Measurements from ENCODE around the gene ANKUB1. TPM values are rescaled to one million over a fixed set of nuclear protein-coding genes. Genes with fewer than 3 reads are reported as not detected.

The ANKUB1 gene
- polyA plus RNA-seq, 1 donor from 2014 or later: not detected

DNA sequence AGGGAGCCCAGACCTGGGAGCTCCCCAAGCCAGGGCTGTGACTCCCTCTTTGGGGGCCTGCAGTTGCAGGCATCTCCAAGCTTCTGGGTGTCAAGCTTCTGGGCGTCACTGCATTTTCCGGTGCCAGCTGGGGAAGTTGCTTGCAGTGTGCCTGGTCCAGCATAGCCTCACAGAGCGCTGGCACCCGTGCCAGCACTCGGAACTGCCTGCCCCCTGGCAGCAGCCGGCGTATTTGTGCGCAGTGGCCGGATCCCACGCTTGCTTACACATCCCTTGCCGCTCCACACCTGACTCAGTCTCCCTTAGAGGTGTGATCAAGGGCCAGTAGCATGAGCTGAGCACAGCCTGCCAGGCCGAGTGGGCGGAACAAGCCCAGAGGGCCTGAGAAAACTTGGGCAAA, 77.1 kb downstream of the ANKUB1 start:
- TF ChIP-seq RAD21 (conservative IDR thresholded peaks at IDR 0.05): no peak
- TF ChIP-seq MXI1 (conservative IDR thresholded peaks at IDR 0.05; ENCODE audit: poor library complexity, severe bottlenecking): no peak
- TF ChIP-seq SMC3 (conservative IDR thresholded peaks at IDR 0.05; ENCODE audit: poor library complexity): no peak
- TF ChIP-seq TAF1 (IDR thresholded peaks at IDR 0.05; ENCODE audit: low read depth): no peak
- no peak for TF ChIP-seq EZH2 (IDR thresholded peaks at IDR 0.05; ENCODE audit: borderline replicate concordance, insufficient read depth, low read length, poor library complexity, severe bottlenecking)
- TF ChIP-seq, protein P1, sequence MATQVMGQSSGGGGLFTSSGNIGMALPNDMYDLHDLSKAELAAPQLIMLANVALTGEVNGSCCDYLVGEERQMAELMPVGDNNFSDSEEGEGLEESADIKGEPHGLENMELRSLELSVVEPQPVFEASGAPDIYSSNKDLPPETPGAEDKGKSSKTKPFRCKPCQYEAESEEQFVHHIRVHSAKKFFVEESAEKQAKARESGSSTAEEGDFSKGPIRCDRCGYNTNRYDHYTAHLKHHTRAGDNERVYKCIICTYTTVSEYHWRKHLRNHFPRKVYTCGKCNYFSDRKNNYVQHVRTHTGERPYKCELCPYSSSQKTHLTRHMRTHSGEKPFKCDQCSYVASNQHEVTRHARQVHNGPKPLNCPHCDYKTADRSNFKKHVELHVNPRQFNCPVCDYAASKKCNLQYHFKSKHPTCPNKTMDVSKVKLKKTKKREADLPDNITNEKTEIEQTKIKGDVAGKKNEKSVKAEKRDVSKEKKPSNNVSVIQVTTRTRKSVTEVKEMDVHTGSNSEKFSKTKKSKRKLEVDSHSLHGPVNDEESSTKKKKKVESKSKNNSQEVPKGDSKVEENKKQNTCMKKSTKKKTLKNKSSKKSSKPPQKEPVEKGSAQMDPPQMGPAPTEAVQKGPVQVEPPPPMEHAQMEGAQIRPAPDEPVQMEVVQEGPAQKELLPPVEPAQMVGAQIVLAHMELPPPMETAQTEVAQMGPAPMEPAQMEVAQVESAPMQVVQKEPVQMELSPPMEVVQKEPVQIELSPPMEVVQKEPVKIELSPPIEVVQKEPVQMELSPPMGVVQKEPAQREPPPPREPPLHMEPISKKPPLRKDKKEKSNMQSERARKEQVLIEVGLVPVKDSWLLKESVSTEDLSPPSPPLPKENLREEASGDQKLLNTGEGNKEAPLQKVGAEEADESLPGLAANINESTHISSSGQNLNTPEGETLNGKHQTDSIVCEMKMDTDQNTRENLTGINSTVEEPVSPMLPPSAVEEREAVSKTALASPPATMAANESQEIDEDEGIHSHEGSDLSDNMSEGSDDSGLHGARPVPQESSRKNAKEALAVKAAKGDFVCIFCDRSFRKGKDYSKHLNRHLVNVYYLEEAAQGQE (IDR thresholded peaks at IDR 0.05; ENCODE audit: borderline replicate concordance): no peak
- TF ChIP-seq EP300 (conservative IDR thresholded peaks at IDR 0.05; ENCODE audit: poor library complexity, severe bottlenecking): no peak
- no peak for TF ChIP-seq POLR2AphosphoS5 (IDR thresholded peaks at IDR 0.05)
- TF ChIP-seq, protein P2, sequence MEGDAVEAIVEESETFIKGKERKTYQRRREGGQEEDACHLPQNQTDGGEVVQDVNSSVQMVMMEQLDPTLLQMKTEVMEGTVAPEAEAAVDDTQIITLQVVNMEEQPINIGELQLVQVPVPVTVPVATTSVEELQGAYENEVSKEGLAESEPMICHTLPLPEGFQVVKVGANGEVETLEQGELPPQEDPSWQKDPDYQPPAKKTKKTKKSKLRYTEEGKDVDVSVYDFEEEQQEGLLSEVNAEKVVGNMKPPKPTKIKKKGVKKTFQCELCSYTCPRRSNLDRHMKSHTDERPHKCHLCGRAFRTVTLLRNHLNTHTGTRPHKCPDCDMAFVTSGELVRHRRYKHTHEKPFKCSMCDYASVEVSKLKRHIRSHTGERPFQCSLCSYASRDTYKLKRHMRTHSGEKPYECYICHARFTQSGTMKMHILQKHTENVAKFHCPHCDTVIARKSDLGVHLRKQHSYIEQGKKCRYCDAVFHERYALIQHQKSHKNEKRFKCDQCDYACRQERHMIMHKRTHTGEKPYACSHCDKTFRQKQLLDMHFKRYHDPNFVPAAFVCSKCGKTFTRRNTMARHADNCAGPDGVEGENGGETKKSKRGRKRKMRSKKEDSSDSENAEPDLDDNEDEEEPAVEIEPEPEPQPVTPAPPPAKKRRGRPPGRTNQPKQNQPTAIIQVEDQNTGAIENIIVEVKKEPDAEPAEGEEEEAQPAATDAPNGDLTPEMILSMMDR (IDR thresholded peaks at IDR 0.05; ENCODE audit: poor library complexity, severe bottlenecking): no peak

DNA sequence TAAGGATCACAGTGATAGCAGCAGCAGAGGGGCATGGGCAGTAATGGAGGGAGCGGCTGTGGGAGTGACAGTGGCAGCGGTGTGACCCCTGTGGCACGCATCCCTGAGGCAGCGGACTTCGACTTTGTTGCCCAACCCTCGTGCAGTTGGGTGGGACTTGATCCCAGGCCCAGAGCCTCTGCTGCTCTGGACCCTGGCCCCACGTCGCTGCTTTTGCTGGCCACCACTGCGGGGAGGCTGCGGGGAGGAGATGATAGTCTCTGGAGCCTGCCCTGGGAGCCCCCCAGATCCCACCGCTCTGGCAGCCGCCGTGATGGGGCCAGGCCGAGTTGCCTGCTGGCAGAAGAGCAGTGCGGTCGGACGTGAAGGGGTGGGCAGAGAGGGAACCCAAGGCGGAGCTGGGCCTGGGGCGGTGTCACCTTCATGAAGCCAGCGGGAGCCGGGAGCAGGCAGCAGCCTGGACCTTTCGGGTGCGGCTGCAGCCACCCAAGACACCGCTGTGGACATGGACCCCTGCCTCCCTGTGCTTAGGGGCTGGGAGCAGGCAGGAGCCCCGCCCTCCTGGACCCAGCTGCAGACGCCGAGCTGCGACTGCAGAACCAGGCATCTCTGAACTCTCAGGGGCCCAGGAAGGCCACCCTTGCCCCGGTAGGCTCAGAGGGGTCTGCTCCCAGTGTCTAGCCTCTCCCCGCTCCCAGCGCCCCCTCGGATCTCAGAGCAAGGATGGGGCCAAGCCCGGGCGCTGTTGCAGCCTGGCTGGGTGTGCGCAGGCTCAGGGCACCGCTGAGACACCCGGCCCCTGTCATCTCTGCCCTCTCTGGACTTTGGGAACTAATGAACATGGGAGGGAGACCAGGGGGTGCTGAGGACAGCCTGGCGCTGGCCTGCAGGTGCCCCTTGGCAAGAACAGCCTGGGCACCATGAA, 78.4 kb downstream of the ANKUB1 start:
- H3K27me3 ChIP-seq (ENCODE audit: insufficient read depth, low read depth, low read length): no peaks in the 10 kb centered on the region
- no peaks in the 10 kb centered on the region for H3K9me2 ChIP-seq (ENCODE audit: insufficient read depth, low read length)
- H3K79me2 ChIP-seq (replicated peaks; ENCODE audit: insufficient read depth, low read length): no peaks in the 10 kb centered on the region
- no peaks in the 10 kb centered on the region for H3F3A ChIP-seq (ENCODE audit: insufficient read depth, low read length, poor library complexity, severe bottlenecking)
- no peaks in the 10 kb centered on the region for H3K9me3 ChIP-seq (ENCODE audit: low read length)
- TF ChIP-seq MXI1 (conservative IDR thresholded peaks at IDR 0.05; ENCODE audit: poor library complexity, severe bottlenecking): no peak
- TF ChIP-seq, protein P2 (IDR thresholded peaks at IDR 0.05; ENCODE audit: poor library complexity, severe bottlenecking): no peak
- TF ChIP-seq, protein P1 (IDR thresholded peaks at IDR 0.05; ENCODE audit: borderline replicate concordance): no peak
- TF ChIP-seq RAD21 (conservative IDR thresholded peaks at IDR 0.05): no peak
- no peak for TF ChIP-seq EP300 (conservative IDR thresholded peaks at IDR 0.05; ENCODE audit: poor library complexity, severe bottlenecking)
- no peak for TF ChIP-seq POLR2AphosphoS5 (IDR thresholded peaks at IDR 0.05)
- TF ChIP-seq TAF1 (IDR thresholded peaks at IDR 0.05; ENCODE audit: low read depth): no peak
- TF ChIP-seq SMC3 (conservative IDR thresholded peaks at IDR 0.05; ENCODE audit: poor library complexity): no peak
- no peak for TF ChIP-seq EZH2 (IDR thresholded peaks at IDR 0.05; ENCODE audit: borderline replicate concordance, insufficient read depth, low read length, poor library complexity, severe bottlenecking)
- no peak overlapping the region for H3K4me2 ChIP-seq (ENCODE audit: low read length)
- H2AFZ ChIP-seq (ENCODE audit: low read depth, low read length): no peak overlapping the region
- H3K9ac ChIP-seq (ENCODE audit: low read length): no peak overlapping the region
- H3K4me3 ChIP-seq (ENCODE audit: low read length): no peak overlapping the region
- no peaks in the 10 kb centered on the region for H3K36me3 ChIP-seq (ENCODE audit: insufficient read depth, low read length)
- no peaks in the 10 kb centered on the region for H4K20me1 ChIP-seq (ENCODE audit: insufficient read depth)
- H3K27ac ChIP-seq (ENCODE audit: low read length): no peak overlapping the region

More for the DNA sequence above, 77.1 kb downstream of the ANKUB1 start:
- H3K36me3 ChIP-seq (ENCODE audit: insufficient read depth, low read length): no peaks in the 10 kb centered on the region
- no peaks in the 10 kb centered on the region for H3K9me3 ChIP-seq (ENCODE audit: low read length)
- H3K79me2 ChIP-seq (replicated peaks; ENCODE audit: insufficient read depth, low read length): no peaks in the 10 kb centered on the region
- H3F3A ChIP-seq (ENCODE audit: insufficient read depth, low read length, poor library complexity, severe bottlenecking): no peaks in the 10 kb centered on the region
- no peak overlapping the region for H3K4me3 ChIP-seq (ENCODE audit: low read length)
- H2AFZ ChIP-seq (ENCODE audit: low read depth, low read length): no peak overlapping the region
- H3K9ac ChIP-seq (ENCODE audit: low read length): no peak overlapping the region
- H3K9me2 ChIP-seq (ENCODE audit: insufficient read depth, low read length): no peaks in the 10 kb centered on the region
- no peak overlapping the region for H3K27ac ChIP-seq (ENCODE audit: low read length)
- H3K4me2 ChIP-seq (ENCODE audit: low read length): no peak overlapping the region
- H4K20me1 ChIP-seq (ENCODE audit: insufficient read depth): no peaks in the 10 kb centered on the region
- no peaks in the 10 kb centered on the region for H3K27me3 ChIP-seq (ENCODE audit: insufficient read depth, low read depth, low read length)
